WERI-Rb-1 (cell line): Measurements from ENCODE around the gene SELENOM.
"Not testable (repeated sequence)": the region's sequence is repeated elsewhere in the genome, so short reads cannot be mapped to it uniquely, and the experiment has no call there.

Experiments
- DNase-seq: peaks from one replicate; pipeline ENCODE4 v3.0.0-alpha.2; 2020
- H3K27ac ChIP-seq: fragments of 250-450 bp; sonication (Bioruptor Pico); 2 replicates; pipeline ENCODE4 v1.5.1; 2020; ENCODE audit warnings: mild to moderate bottlenecking, moderate library complexity
- H3K27me3 ChIP-seq: fragments of 250-450 bp; sonication (Bioruptor Pico); 2 replicates; pipeline ENCODE4 v1.5.1; 2021; ENCODE audit warnings: mild to moderate bottlenecking, low read depth, moderate library complexity; ENCODE audit not compliant: insufficient read depth, severe bottlenecking
- H3K36me3 ChIP-seq: fragments of 250-450 bp; sonication (Bioruptor Pico); 2 replicates; pipeline ENCODE4 v1.5.1; 2020; ENCODE audit warnings: mild to moderate bottlenecking, moderate library complexity
- H3K4me3 ChIP-seq: 2 replicates; pipeline ENCODE4 v1.5.1; 2011; ENCODE audit warnings: low read depth, mild to moderate bottlenecking, control low read depth, low read length
- H3K9me3 ChIP-seq: fragments of 250-450 bp; sonication (Bioruptor Pico); 2 replicates; pipeline ENCODE4 v1.5.1; 2021; ENCODE audit warnings: mild to moderate bottlenecking, moderate library complexity; ENCODE audit not compliant: severe bottlenecking
- CTCF ChIP-seq: IDR thresholded peaks from 2 replicates; pipeline ENCODE4 v1.5.1; 2011; ENCODE audit warnings: low read depth, mild to moderate bottlenecking, control low read depth, inconsistent platforms, low read length

The SELENOM gene

GRCh38 chr22:31098632-31099110, 8.7 kb downstream of the SELENOM start:
- Histone ChIP-seq H3K36me3 (peaks cover 49% of the 10 kb centered on the region), H3K4me3 (no peak overlapping the region), H3K9me3 (no peaks in the 10 kb centered on the region), H3K27ac (no peak overlapping the region), H3K27me3 (no peaks in the 10 kb centered on the region)
- TF ChIP-seq CTCF = no peak
- no peak for DNase-seq

- no peak for TF ChIP-seq CTCF
- H3K4me3 ChIP-seq = no peak overlapping the region
- peaks cover 49% of the 10 kb centered on the region for H3K36me3 ChIP-seq
- no peaks in the 10 kb centered on the region for H3K9me3 ChIP-seq
- no peak overlapping the region for H3K27ac ChIP-seq
- H3K27me3 ChIP-seq = no peaks in the 10 kb centered on the region
- DNase-seq = no peak
Observed at GRCh38 chr22:31097941-31098631, 9.3 kb downstream of the SELENOM start.

GRCh38 chr22:31097539-31097938, 9.8 kb downstream of the SELENOM start:
- H3K36me3 ChIP-seq = peaks cover 55% of the 10 kb centered on the region
- H3K9me3 ChIP-seq, H3K4me3 ChIP-seq, H3K27ac ChIP-seq, DNase-seq, H3K27me3 ChIP-seq: not testable (repeated sequence)

GRCh38 chr22:31096657-31097279, 10.6 kb downstream of the SELENOM start:
- DNase-seq = no peak

GRCh38 chr22:31095637-31096249, 11.6 kb downstream of the SELENOM start:
- no peak for TF ChIP-seq CTCF
- DNase-seq = no peak
- H3K36me3 ChIP-seq = peaks cover 58% of the 10 kb centered on the region

More at GRCh38 chr22:31096657-31097279, 10.6 kb downstream of the SELENOM start:
- TF ChIP-seq CTCF = no peak
- no peak overlapping the region for H3K4me3 ChIP-seq
- H3K36me3 ChIP-seq = peaks cover 52% of the 10 kb centered on the region
- no peaks in the 10 kb centered on the region for H3K27me3 ChIP-seq
- no peak overlapping the region for H3K27ac ChIP-seq
- H3K9me3 ChIP-seq = no peaks in the 10 kb centered on the region

GRCh38 chr22:31094741-31095140, 12.6 kb downstream of the SELENOM start:
- Histone ChIP-seq H3K27ac (no peak overlapping the region), H3K36me3 (peaks cover 59% of the 10 kb centered on the region), H3K27me3 (no peaks in the 10 kb centered on the region), H3K9me3 (no peaks in the 10 kb centered on the region), H3K4me3 (no peak overlapping the region)
- DNase-seq = no peak
- no peak for TF ChIP-seq CTCF

More at GRCh38 chr22:31095637-31096249, 11.6 kb downstream of the SELENOM start:
- Histone ChIP-seq H3K4me3 (no peak overlapping the region), H3K27me3 (no peaks in the 10 kb centered on the region), H3K27ac (no peak overlapping the region), H3K9me3 (no peaks in the 10 kb centered on the region)
